VCaP (cell line): Measurements from ENCODE around the gene ELL2.
"Not testable (repeated sequence)": the region's sequence is repeated elsewhere in the genome, so short reads cannot be mapped to it uniquely, and the experiment has no call there.

Source experiments
- H3K27ac ChIP-seq: fragments of 450-650 bp; 2 replicates; pipeline ENCODE4 v1.5.1; 2017
- CTCF ChIP-seq: fragments of 450-650 bp; conservative IDR thresholded peaks from 2 replicates; pipeline ENCODE4 v1.5.1; 2017; ENCODE audit warnings: mild to moderate bottlenecking, moderate library complexity

The ELL2 gene

DNA sequence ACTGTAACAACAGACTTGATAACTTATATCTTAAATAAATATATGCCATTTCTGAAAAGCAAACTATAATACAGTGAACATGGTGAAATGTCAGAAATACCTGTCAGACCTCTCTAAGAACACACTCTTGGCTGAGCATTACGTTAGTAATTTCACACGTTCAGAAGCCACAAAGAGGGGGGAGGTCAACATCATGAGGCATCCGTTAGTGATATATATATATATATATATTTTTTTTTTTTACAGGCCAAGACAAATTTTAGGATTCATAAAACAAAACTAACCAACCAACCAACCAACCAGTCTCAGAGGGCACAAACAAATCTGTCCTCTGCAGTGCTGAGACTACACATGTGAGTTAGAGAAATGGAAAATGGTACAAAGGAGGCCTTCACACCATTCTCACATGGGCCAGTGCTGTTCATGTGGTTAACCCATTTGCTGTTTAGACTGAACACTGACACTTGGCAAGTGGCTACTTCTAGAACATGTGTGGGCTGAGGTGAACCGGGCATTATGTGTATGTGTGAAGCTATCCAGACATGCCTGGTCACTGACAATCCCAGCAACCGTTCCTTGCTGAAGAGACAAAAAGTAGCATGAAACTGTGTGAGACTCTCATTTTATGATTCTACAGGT lies 54.5 kb downstream of the ELL2 start:
- H3K27ac ChIP-seq: no peak overlapping the region
- no peak for TF ChIP-seq CTCF

GRCh38 chr5:95906398-95906797 lies 55.3 kb downstream of the ELL2 start:
- not testable (repeated sequence) for H3K27ac ChIP-seq

DNA sequence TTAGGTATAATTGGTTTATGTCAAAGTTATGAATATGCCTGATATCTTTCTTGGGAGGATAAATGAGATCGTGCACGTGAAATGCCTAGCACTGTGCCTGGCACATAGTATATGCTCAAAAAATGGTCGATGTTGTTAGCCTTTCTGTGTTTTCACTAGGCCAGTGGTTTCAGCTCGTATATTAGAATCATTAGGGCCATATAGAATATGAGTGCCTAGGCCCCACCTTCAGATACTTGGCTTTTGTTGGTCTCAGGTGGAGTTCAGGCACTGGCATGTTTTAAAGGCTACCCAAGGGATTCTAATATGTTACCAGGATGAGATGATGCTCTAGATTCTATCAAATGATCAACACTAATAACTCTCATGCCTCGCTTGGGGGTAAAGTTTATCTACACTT lies 56.8 kb downstream of the ELL2 start:
- H3K27ac ChIP-seq: no peak overlapping the region
- TF ChIP-seq CTCF: no peak

GRCh38 chr5:95903838-95904237 lies 57.8 kb downstream of the ELL2 start:
- no peak overlapping the region for H3K27ac ChIP-seq

GRCh38 chr5:95901676-95902627 lies 59.7 kb downstream of the ELL2 start:
- H3K27ac ChIP-seq: peak overlapping the region; percentile 47
- no peak for TF ChIP-seq CTCF

More at GRCh38 chr5:95903838-95904237, 57.8 kb downstream of the ELL2 start:
- TF ChIP-seq CTCF: no peak

DNA sequence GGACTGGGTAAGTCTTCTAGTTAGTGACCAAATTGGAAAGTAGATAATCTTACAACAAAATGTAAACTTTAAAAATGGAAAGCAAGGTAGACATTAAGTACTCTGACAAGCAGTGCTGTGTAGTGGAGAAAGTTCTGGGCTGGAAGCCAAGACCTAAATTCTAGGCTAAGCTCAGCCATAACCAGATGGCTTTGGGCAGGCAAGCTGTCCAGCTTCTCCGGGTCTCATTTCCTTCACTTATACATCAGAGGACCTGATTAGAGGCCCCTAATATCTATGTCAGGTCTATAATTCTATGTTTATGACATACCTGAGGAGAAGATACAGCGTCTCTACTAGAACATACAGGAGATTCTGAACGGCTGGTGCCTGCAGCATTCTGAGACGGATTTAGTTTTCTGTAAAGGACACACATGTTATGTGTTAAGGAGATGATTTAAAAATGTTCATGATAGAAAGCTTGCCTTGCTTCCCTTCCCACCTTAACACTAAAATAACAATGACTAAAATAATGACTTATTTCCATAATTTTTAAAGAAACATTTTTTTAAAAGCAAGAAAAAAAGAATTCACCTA lies 61.2 kb downstream of the ELL2 start:
- peak overlapping the region; percentile 47 for H3K27ac ChIP-seq
- TF ChIP-seq CTCF: no peak

DNA sequence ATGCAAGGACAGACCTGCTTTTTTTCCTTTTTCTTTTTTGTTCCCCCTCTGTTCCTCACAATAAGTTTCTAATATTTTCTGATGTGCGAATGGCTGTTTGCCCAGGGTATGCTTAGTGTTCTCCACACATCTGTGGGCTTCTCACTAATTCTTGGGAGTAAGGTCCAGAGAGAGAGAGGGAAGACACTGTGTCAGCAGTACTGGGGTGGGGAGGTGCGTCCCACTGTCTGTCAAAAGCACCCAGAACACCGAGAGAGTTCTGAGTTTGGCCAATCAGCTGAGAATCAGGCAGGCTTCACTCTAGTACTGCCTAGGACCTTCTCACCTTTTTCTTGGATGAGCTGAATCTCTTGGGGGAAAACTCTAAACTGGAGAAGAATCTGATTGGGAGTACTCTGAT lies 61.8 kb downstream of the ELL2 start:
- TF ChIP-seq CTCF: no peak
- H3K27ac ChIP-seq: peak overlapping the region; percentile 47

DNA sequence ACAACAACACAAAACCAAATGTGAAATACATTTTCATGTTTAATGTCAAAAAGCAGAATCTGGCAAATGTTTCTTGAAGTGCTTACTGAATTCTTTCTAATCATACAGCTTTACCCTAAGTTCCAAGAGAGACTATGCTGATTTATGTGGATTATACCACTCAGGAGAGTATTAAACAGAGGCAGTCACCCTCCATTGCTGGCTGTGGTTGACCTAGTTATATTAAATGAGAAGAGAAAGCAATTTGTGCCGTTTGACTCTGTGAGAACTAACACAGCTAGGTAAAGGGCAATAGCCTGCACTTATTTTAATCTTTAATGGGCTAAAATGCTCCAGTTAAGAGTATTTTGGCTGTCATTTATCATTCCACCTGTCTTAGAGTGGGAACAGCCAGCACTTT lies 62.6 kb downstream of the ELL2 start:
- TF ChIP-seq CTCF: no peak
- peak overlapping the region; percentile 47 for H3K27ac ChIP-seq
